HepG2 (cell line): ENCODE data around the gene KLHL12. TPM values are rescaled to one million over a fixed set of nuclear protein-coding genes. Genes with fewer than 3 reads are reported as not detected.

Source experiments
- ATF7 ChIP-seq, 2 experiments: fragments of 450-650 bp in 1 of 2; sonication (generic) in 1 of 2; formaldehyde crosslinking in 1 of 2; IDR thresholded peaks; 2 replicates each; pipeline versions ENCODE4 v1.4.0 to v1.6.1; 2016 to 2020; ENCODE audit warnings: antibody characterized with exemption in 1 of 2, mild to moderate bottlenecking in 1 of 2, missing genetic modification reagents in 1 of 2
- CBX2 ChIP-seq, 2 experiments: fragments of 200-600 bp in 1 of 2; sonication (generic); formaldehyde crosslinking in 1 of 2; IDR thresholded peaks; 2 replicates each; pipeline versions ENCODE4 v1.7.0 to v1.8.1; 2018 to 2022; ENCODE audit warnings: low read depth in 2 of 2, low read length in 1 of 2, mild to moderate bottlenecking in 1 of 2, missing genetic modification reagents in 1 of 2
- CCDC6 ChIP-seq: sonication (generic); formaldehyde crosslinking; IDR thresholded peaks from 2 replicates; pipeline ENCODE4 v1.8.1; 2022; ENCODE audit warnings: mild to moderate bottlenecking, missing genetic modification reagents, moderate library complexity
- ERF ChIP-seq: IDR thresholded peaks from 2 replicates; pipeline ENCODE4 v1.6.1; 2018; ENCODE audit warnings: missing biosample characterization, missing genetic modification reagents
- HNF4G ChIP-seq, 2 experiments: sonication (generic) in 1 of 2; formaldehyde crosslinking in 1 of 2; IDR thresholded peaks; 2 replicates each; pipeline versions ENCODE4 v1.4.0 to v1.6.1; 2011 to 2020; ENCODE audit warnings: borderline replicate concordance in 2 of 2, low read depth in 2 of 2, mild to moderate bottlenecking in 2 of 2, low read length in 1 of 2, missing genetic modification reagents in 1 of 2, moderate library complexity in 1 of 2
- KLF15 ChIP-seq: sonication (generic); formaldehyde crosslinking; IDR thresholded peaks from 2 replicates; pipeline ENCODE4 v1.8.1; 2023; ENCODE audit warnings: borderline replicate concordance, mild to moderate bottlenecking, inconsistent platforms, missing genetic modification reagents, mixed read lengths
- MAFF ChIP-seq: IDR thresholded peaks from 2 replicates; pipeline ENCODE4 v1.6.1; 2011; ENCODE audit warnings: low read depth, low read length, improper control_type of control experiment
- MIER2 ChIP-seq: IDR thresholded peaks from 2 replicates; pipeline ENCODE4 v1.6.1; 2016; ENCODE audit warnings: missing biosample characterization, missing genetic modification reagents
- TAF15 ChIP-seq: fragments of 200-400 bp; formaldehyde crosslinking; IDR thresholded peaks from one replicate; pipeline ENCODE4 v1.6.1; 2018; ENCODE audit warnings: mild to moderate bottlenecking, low read depth, low read length; ENCODE audit not compliant: poor library complexity, severe bottlenecking
- ZNF558 ChIP-seq: sonication (generic); formaldehyde crosslinking; IDR thresholded peaks from 2 replicates; pipeline ENCODE4 v1.9.0; 2022; ENCODE audit warnings: mild to moderate bottlenecking, missing genetic modification reagents, borderline replicate concordance
- ZNF564 ChIP-seq: sonication (generic); formaldehyde crosslinking; IDR thresholded peaks from 2 replicates; pipeline ENCODE4 v1.8.1; 2023; ENCODE audit warnings: mild to moderate bottlenecking, missing genetic modification reagents
- ZNF567 ChIP-seq: sonication (generic); formaldehyde crosslinking; IDR thresholded peaks from 2 replicates; pipeline ENCODE4 v1.8.1; 2023; ENCODE audit warnings: mild to moderate bottlenecking, missing genetic modification reagents, borderline replicate concordance
- ZNF761 ChIP-seq: sonication (generic); formaldehyde crosslinking; conservative IDR thresholded peaks from 2 replicates; pipeline ENCODE4 v1.4.0; 2020; ENCODE audit warnings: mild to moderate bottlenecking, missing genetic modification reagents
- ZNF782 ChIP-seq: sonication (generic); formaldehyde crosslinking; IDR thresholded peaks from 2 replicates; pipeline ENCODE4 v1.4.0; 2020; ENCODE audit warnings: missing genetic modification reagents, mild to moderate bottlenecking, borderline replicate concordance
- ZNF879 ChIP-seq: sonication (generic); formaldehyde crosslinking; IDR thresholded peaks from 2 replicates; pipeline ENCODE4 v1.8.1; 2023; ENCODE audit warnings: missing genetic modification reagents
- polyA plus RNA-seq, 8 experiments: library from polyadenylated mRNA; depleted of rRNA in 3 of 8; stranded (reverse) in 7 of 8; unstranded in 1 of 8; fragments of >200 nt; fragmentation: Illumina TruSeq in 4 of 8; extraction: Trizol in 4 of 8; gene quantifications; 2 replicates each; pipeline versions ENCODE4 v1.2.1 to v1.2.3, GENCODE V29; 2011 to 2016; ENCODE audit warnings: low read depth in 4 of 8, missing spikeins in 1 of 8, mixed read lengths in 1 of 8; ENCODE audit not compliant: insufficient read depth in 1 of 8
- total RNA-seq, 5 experiments: library from RNA; depleted of rRNA; stranded (reverse); fragments of >200 nt; fragmentation: Illumina TruSeq; extraction: Trizol; gene quantifications; 2 replicates each; pipeline ENCODE4 v1.2.3, GENCODE V29; 2016; ENCODE audit warnings: low read depth in 1 of 5
- TF ChIP-seq, protein P1 (sequence below): sonication (generic); IDR thresholded peaks from 2 replicates; pipeline ENCODE4 v1.6.1; 2016; ENCODE audit warnings: low read depth, borderline replicate concordance
- TF ChIP-seq, protein P2 (sequence below): IDR thresholded peaks from 2 replicates; pipeline ENCODE4 v1.6.1; 2016; ENCODE audit warnings: missing compliant biosample characterization, missing genetic modification reagents, borderline replicate concordance
- TF ChIP-seq, protein P3 (sequence below): sonication (generic); formaldehyde crosslinking; IDR thresholded peaks from 2 replicates; pipeline ENCODE4 v1.4.0; 2020; ENCODE audit warnings: mild to moderate bottlenecking, low read depth, missing genetic modification reagents
- TF ChIP-seq, protein P4 (sequence below): sonication (generic); formaldehyde crosslinking; IDR thresholded peaks from 2 replicates; pipeline ENCODE4 v1.8.1; 2022; ENCODE audit warnings: low read depth, mild to moderate bottlenecking, missing genetic modification reagents

Gene KLHL12
- total and polyA plus RNA-seq, 2 of the 13 experiments (the other 11 are each of a cell fraction or from before 2014, with no cell fraction given), result 19.2 to 25.2 TPM

DNA sequence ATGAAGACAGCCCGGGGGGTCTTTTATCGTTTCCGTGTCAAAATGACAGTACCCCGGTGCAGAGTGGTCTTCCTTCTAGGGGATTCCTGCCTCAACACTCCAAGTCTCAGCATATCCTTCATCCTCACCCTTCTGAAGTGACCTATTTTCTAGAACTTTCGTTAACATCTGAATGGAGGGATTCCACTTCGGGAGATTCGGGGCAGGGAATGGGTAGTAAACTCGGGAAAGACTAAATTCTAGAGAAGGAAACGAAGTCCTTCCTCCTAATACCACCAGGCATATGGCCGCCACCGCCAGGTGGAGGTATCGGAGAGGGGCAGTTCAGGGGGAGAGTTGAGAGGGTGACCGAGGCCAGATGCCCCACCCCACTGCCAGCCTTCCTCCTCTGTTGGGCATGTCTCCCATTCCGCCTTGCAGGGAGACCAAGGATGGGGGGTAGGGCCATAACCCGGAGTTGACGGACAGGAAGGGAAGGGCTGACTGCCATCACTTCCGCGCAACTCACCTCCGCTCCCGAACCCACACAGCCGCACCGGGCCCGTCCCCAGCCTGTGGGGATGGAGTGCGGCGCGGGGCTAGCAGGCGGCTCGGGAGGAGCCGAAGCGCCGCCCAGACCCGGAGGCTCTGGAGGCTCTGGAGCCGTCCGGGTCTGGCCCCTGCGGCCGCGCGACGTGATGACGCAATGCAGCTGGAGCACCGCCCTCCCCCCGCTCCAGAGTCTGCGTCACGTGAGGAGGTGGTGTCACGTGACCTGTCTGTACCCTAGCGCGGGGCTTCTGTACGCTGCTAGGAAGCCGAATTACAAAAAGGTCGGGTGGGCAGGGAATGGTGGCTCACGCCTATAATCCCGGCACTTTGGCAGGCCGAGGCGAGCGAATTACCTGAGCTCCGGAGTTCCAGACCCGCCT lies at the start of gene KLHL12 (continued):
- peak; percentile 87 for TF ChIP-seq TAF15
- peak; percentile 85 for TF ChIP-seq ZNF558 (CRISPR knock-in tag)
- TF ChIP-seq, protein P1, sequence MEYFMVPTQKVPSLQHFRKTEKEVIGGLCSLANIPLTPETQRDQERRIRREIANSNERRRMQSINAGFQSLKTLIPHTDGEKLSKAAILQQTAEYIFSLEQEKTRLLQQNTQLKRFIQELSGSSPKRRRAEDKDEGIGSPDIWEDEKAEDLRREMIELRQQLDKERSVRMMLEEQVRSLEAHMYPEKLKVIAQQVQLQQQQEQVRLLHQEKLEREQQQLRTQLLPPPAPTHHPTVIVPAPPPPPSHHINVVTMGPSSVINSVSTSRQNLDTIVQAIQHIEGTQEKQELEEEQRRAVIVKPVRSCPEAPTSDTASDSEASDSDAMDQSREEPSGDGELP, result peak; percentile 70; the same call in 1 of the 2 replicates
- TF ChIP-seq, protein P2, sequence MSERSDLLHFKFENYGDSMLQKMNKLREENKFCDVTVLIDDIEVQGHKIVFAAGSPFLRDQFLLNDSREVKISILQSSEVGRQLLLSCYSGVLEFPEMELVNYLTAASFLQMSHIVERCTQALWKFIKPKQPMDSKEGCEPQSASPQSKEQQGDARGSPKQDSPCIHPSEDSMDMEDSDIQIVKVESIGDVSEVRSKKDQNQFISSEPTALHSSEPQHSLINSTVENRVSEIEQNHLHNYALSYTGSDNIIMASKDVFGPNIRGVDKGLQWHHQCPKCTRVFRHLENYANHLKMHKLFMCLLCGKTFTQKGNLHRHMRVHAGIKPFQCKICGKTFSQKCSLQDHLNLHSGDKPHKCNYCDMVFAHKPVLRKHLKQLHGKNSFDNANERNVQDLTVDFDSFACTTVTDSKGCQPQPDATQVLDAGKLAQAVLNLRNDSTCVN (CRISPR knock-in tag), result peak; percentile 100
- no peak for TF ChIP-seq MAFF
- TF ChIP-seq ZNF761, result peak; percentile 76; the same call in 1 of the 2 replicates
- TF ChIP-seq CCDC6 (CRISPR knock-in tag), result peak; percentile 60; the same call in 1 of the 2 replicates
- peak; percentile 95 for TF ChIP-seq ATF7 (IDR thresholded peaks at IDR 0.05)
- TF ChIP-seq ATF7 (CRISPR knock-in tag; IDR thresholded peaks at IDR 0.05), result peak; percentile 96
- peak; percentile 74; the same call in 1 of the 2 replicates for TF ChIP-seq ZNF782
- TF ChIP-seq HNF4G (IDR thresholded peaks at IDR 0.05; ENCODE audit: borderline replicate concordance, low read depth, low read length), result no peak
- 0 out of 2 replicates have a peak, but pooled peaks have one; percentile 19 for TF ChIP-seq HNF4G (CRISPR knock-in tag; IDR thresholded peaks at IDR 0.05; ENCODE audit: borderline replicate concordance, low read depth)
- TF ChIP-seq, protein P3, sequence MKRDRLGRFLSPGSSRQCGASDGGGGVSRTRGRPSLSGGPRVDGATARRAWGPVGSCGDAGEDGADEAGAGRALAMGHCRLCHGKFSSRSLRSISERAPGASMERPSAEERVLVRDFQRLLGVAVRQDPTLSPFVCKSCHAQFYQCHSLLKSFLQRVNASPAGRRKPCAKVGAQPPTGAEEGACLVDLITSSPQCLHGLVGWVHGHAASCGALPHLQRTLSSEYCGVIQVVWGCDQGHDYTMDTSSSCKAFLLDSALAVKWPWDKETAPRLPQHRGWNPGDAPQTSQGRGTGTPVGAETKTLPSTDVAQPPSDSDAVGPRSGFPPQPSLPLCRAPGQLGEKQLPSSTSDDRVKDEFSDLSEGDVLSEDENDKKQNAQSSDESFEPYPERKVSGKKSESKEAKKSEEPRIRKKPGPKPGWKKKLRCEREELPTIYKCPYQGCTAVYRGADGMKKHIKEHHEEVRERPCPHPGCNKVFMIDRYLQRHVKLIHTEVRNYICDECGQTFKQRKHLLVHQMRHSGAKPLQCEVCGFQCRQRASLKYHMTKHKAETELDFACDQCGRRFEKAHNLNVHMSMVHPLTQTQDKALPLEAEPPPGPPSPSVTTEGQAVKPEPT (CRISPR knock-in tag), result 0 out of 2 replicates have a peak, but pooled peaks have one; percentile 53
- no peak; the same call in 1 of the 2 replicates for TF ChIP-seq ZNF564 (CRISPR knock-in tag)
- peak; percentile 44; the same call in 1 of the 2 replicates for TF ChIP-seq KLF15 (CRISPR knock-in tag)
- no peak for TF ChIP-seq CBX2 (IDR thresholded peaks at IDR 0.05; ENCODE audit: low read depth, low read length)
- TF ChIP-seq CBX2 (CRISPR knock-in tag; IDR thresholded peaks at IDR 0.05; ENCODE audit: low read depth), result no peak
- peak; percentile 85; the same call in 1 of the 2 replicates for TF ChIP-seq ZNF879 (CRISPR knock-in tag)
- 0 out of 2 replicates have a peak, but pooled peaks have one; percentile 44 for TF ChIP-seq MIER2
- peak; percentile 91 for TF ChIP-seq ERF (CRISPR knock-in tag)
- TF ChIP-seq, protein P4, sequence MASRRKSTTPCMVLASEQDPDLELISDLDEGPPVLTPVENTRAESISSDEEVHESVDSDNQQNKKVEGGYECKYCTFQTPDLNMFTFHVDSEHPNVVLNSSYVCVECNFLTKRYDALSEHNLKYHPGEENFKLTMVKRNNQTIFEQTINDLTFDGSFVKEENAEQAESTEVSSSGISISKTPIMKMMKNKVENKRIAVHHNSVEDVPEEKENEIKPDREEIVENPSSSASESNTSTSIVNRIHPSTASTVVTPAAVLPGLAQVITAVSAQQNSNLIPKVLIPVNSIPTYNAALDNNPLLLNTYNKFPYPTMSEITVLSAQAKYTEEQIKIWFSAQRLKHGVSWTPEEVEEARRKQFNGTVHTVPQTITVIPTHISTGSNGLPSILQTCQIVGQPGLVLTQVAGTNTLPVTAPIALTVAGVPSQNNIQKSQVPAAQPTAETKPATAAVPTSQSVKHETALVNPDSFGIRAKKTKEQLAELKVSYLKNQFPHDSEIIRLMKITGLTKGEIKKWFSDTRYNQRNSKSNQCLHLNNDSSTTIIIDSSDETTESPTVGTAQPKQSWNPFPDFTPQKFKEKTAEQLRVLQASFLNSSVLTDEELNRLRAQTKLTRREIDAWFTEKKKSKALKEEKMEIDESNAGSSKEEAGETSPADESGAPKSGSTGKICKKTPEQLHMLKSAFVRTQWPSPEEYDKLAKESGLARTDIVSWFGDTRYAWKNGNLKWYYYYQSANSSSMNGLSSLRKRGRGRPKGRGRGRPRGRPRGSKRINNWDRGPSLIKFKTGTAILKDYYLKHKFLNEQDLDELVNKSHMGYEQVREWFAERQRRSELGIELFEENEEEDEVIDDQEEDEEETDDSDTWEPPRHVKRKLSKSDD (CRISPR knock-in tag), result 0 out of 2 replicates have a peak, but pooled peaks have one; percentile 50
- TF ChIP-seq ZNF567 (CRISPR knock-in tag), result no peak
